GM21360 (cell line): ENCODE data around the gene CEPT1.

ENCODE experiments used
- ATAC-seq: cut with Tn5 transposase; IDR thresholded peaks from one replicate; pipeline ENCODE4 v1.9.1; 2021; ENCODE audit warnings: mild to moderate bottlenecking, moderate library complexity; ENCODE audit not compliant: unreplicated experiment

Gene CEPT1

DNA sequence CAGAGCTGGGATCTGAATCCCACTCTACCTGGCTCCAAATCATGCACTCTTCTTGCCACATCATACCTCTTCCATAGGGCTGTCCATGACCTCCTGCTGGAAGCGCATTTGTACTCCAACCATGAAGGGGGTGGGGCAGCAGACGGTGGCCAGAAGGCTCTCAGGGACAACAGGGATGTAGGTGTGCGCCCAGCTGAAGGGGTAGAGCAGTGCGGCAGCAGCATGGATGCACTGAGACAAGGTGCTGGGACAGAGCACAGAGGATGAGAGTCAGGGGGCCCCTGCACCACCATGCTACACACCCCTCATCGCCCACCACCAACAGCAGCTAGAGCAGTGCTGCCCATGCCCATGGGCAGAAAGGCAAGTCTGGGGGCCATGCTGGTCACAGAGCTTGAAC is 52.1 kb downstream of the CEPT1 start:
- ATAC-seq, result no peak

DNA sequence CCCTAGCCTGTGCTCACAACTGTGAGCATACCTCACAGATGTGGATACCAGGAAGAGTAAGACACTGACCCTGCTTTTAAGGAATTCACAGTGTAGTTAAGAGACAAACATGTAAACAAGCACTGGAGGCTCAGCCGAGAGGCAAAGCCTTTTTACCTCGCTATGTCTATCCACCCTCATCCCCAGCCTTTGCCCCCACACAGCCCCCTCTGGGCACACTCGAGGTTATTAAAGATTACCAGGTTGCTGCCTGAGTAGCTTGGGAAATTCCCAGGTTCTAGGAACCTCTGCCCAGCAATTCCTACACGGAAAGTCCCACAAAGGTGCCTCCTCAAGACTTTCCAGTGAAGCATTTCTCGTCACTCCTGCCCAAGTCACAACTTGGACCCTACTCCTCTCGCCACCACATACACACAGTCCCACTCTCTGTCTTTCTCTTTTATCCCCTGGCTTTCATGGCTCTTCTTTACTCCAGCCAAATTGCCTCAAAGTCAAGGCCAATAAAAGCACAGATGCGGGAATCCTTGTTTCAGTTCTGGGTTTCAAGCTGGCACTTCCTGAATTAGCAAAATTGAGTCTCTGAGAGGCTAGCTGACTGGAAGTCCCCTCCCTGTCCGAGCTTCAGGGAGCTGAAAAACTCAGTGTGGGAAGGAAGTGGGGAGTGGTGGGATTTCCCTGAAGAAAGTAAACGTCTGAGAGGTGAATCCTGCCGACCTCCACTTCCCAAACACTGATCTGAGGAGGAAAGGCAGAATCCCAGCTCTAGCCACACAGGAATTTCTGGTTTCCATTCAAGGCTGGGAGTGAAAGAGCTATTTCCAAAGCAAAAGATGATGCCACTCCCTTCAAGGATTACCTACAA is 52.9 kb downstream of the CEPT1 start:
- ATAC-seq, result no peak

DNA sequence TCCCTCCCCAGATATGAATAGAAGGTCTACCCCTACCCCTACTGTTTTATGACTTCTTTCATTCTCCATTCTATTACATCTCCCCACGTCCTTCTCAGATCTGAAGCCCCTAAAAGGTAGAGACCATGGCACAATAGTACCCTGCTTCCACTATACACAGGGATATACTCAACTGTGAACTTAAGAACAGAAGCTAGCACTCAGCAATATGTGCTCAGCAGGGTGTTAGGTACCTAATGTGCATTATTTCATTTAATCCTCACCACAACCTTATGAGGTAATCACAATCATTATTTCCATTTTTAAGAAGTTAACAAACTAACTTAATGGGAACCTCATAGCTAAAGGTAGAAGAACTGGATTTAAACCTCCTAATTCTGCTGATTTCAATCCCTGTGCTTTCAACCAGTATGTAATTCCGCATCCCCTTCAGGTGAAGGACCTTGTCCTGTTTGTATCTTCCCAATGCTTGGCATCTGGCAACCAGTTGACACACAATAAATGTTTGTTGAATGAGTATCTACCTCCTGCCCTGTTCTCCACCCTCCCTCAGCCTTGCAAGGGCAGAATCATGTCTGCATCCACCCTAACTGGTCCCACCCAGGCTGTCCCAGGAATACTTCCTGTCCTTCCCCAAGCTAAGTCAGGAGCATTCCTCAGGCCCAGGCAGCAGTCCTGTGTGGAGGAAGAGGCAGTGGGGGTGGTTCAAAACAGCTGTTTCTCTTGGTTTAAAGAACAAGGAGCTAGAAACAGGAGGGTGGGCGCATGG is 53.9 kb downstream of the CEPT1 start:
- ATAC-seq, result no peak

DNA sequence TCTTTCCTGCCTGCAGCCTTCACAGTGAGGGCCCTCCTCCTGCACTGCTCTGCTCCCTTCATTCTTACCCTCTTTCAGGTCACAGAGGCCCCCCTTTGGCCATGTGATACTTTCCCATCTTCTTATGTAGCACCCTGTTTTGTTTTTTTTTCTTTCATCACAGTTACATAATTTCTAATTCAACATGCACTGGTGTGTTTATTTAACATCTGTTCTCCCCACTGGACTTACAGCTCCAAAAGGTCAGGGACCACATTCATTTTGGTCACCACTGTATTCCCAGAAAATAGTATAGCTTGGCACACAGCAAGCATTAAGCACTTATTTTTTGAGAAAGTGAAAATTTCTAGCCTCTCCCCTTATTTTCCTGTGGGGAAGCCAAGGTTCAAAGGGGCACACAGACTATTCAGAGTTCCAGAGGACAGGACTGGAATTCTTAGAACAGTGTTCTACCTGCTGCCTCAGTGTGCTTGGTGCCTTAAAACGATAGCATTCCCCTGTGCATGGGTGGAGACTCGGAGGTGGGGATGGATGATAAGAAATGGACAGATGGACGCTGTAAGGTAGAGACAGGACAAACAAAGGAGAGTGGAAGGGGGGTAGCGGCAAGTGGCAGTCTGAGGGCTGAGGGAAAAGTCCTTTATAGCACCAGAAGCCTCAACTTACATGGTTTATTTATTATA is 55.1 kb downstream of the CEPT1 start:
- ATAC-seq, result no peak

DNA sequence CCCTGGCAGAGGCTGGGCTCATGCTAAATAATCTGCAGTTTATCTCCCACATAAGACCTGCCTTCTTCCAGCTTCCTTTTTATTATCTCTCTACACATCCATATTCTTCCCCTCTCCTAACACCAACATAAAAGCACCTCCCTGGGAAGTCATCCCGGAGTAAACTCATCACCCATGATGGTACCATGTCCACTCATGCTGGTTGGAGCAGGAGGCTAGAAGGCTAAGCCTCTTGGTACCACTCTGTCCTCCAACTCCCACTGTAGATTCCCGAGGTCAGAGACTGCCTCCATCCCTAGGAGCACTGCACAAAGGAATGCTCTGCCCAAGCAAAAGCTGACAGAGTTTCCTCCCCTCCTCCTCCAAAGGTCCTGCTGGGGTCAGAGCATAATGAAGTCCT is 56.2 kb downstream of the CEPT1 start:
- ATAC-seq, result no peak

GRCh38 chr1:111197598-111198284 is 57.7 kb downstream of the CEPT1 start:
- no peak for ATAC-seq

DNA sequence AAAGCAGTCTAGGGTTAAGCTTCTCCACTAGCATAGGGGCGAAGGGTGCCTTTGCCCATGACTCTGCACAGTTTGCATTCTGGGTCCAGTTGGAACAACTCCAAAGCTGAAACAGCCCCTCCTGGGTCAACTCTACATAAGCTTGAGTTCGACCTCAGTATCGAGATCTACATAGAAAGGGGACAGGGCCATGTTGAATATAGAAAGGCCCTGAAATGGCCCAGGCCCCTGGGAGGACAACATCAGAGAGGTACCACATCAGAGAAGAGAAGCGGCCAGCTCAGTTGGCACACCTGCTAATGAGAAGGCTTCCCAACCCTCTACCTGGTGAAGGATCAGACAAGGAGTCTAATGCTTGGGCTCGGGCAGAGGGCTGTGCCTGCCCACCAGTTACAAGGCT is 58.8 kb downstream of the CEPT1 start:
- no peak for ATAC-seq

GRCh38 chr1:111199329-111199728 is 59.3 kb downstream of the CEPT1 start:
- ATAC-seq, result no peak

DNA sequence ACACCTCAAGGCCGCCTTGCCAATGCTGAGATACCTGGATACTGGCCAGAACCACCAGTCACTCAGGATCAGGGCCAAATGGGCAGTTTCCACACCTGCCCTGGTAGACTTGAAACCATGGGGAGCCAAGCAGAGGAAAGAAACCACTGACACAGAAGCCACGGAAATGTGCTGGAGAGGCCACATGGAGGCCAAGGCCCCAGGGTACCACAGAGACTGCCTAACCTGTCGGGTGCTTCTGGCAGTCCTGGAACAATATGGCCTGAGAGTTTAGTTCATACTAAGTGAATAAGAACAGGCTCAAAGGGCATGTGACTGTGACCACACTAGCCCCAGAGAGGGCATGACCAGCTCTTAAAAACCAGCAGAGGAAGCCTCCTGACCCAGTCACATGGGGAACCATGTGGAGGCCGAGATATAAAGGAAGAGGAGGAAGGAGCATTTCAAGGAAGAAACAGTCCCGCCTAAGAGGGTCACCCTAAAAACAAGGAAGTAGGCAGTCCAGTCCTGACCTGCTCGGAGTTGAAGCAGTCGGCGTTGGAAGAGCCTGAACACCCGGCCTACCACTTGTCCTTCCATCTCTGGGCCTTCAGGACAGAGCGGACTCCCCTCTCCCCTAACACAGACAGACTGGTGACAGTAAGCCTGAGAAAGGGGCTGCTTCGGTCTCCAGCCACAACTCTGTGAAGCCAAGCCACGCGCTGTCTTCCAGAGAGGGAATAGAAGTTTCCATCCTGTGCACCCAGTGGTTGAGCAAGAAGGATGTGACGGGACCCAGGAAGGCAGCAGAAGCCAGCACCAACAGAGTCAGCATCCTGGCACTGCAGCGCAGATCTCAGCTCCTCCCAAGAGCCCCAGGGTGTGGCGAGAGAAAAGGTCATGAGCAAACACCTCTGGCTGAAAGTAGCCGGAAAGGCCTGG is 60.1 kb downstream of the CEPT1 start, which contains the start of gene DENND2D:
TSS of gene DENND2D (minus strand) at position 766 of the 921 bp plus-strand sequence. CDS start at position 579, 187 bp downstream.
- ATAC-seq, result no peak

GRCh38 chr1:111200802-111201161 is 60.8 kb downstream of the CEPT1 start:
- ATAC-seq, result no peak

DNA sequence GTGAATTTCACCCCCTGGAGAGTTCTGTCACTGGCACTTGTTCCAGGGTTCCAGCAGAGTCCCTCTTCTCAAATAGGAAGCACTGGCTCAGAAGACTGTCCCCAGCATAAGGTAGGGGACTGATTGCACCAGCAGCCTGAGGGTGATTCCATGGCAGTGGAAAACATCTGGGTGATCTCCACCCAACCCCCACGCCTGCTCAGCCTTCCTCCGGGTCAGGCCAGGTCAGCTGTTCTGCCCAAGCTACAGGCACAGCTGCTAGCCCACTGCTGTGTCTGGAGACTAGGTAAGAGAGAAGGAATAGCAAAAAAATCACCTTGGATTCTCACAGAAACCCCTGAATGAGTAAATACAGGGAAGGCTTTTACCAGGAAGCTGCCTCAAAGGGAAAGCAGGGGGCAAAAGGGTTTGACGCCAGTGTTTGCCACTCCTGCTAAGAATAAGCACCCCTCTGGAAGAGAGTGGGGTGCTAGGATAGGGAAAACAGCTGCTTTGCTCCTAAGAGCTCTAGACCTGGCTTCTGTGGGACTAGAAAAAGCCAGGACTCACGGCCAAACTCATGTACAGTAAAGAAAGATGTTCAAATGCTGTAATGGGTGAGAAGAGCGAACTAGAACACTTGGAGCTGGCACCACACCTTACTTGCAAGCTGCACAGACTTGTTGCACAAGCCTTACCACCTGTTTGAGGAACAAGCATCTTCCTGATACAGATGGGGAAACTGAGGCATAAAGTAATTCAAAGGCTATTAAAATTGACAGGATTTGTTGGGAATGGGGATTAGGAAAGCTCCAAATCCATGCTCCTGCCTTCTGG is 61.5 kb downstream of the CEPT1 start:
- ATAC-seq, result no peak

DNA sequence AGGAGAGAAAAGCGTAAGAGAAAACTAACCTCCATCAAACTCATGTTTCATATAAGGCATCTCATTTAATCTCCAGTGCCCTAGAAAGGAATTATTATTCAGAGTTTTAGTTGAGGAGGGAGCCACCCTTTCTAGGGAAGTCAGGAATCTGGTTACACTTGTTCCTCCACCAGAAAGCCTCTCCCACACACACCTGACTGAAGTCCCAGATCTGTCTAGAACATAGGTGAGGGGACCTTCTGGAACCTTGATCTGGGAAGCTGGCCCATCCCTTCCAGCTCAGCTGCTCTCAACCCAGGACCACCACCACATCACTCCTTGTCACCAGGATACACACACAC is 62.3 kb downstream of the CEPT1 start:
- ATAC-seq, result no peak

- ATAC-seq, result no peak
These were observed 62.9 kb downstream of the CEPT1 start for GRCh38 chr1:111202707-111203623.

- peak; percentile 43 for ATAC-seq
These were observed 63.7 kb downstream of the CEPT1 start for GRCh38 chr1:111203681-111204200.

DNA sequence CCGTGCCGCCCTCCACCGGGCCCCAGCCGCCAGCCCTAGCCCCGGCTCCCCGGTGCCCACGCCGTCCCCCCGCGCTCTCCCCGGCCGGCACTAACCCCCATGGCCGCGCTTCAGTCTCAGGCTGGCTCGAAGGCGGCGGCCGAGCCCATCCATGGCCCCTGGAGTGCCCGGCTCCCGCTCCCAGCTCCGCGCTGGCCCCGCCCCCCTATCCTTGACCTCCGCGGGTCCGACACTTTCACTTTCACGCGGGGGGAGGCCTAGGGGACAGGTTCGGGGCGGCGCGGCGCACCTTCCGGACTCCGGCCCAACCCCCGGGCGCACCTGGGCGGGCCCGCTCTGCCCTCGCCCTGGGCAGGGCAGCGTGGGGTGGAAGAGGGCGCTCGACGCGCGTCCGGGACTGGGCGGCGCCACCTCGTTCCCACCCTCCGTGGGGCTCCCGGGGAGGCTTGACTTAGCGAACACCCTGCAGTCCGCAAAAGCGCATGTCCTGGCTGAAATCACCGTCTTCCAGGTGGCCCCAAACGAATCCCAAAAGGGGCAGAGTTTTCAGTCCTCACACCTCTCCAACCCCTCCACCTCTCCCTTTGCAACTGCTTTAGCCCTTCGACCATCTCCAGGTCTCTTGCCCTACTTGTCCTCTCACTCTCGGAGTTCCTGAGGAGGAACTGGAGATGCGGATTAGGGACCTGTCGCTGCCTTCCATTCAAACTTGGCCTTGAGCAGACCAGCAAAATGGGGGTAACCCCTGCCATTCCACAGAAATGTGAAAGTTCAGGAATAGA is 64.4 kb downstream of the CEPT1 start:
- peak; percentile 57 for ATAC-seq

- no peak for ATAC-seq
These were observed 65.1 kb downstream of the CEPT1 start for GRCh38 chr1:111204983-111205713.

DNA sequence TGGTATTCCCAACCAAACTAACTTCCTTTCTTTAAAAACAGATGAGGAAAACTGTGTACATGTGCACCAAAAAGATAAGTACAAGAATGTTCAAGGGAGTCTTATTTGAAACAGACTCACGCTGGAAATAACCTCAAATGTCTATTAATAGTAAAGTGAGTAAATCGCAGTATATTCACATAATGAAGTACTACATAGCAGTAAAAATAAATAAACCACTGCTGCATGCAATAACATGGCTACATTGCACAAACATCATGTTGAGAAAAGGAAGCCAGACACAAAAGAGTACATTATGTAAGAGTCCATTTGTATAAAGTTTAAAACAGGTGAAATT is 65.7 kb downstream of the CEPT1 start:
- ATAC-seq, result no peak
